Gastroesophageal sphincter (tissue), 4 donors: ENCODE data around the gene EHHADH. TPM values are rescaled to one million over a fixed set of nuclear protein-coding genes. Genes with fewer than 3 reads are reported as not detected.

Source experiments
- small RNA-seq, 4 donors: library from RNA; depleted of rRNA; stranded (forward); fragments of <200 nt; gene quantifications; one replicate each; pipeline ENCODE3, GENCODE V24; 2016
- total RNA-seq, 4 donors: library from RNA; depleted of rRNA; stranded (reverse); fragments of >200 nt; gene quantifications; one replicate each; pipeline ENCODE4 v1.1.0, GENCODE V29; 2016

Gene EHHADH
- total RNA-seq, 4 donors from 2014 or later: 2.6 to 7.2 (median 4.3) TPM

Small RNA genes within 50 kb of the gene (small RNA-seq; reads per million reads assigned to genes)
- 0.36 to 1.3 (median 0.52) reads per million in 4 donors for gene MIR5588

Other genes starting within 250 kb of the EHHADH start
- gene C3orf70, start 101.0 kb downstream of the EHHADH start, total RNA-seq: 10 to 100 TPM; 21.0 to 61.1 (median 36.1) TPM
- 10 to 100 TPM; 17.1 to 29.2 (median 23.3) TPM for gene MAP3K13, start 109.1 kb upstream of the EHHADH start, total RNA-seq
- 10 to 100 TPM in 1 of 4 donors, 1 to 10 TPM in 3; 7.2 to 10.4 (median 9.3) TPM for gene TMEM41A, start 245.0 kb upstream of the EHHADH start, total RNA-seq